GM19193 (cell line): ENCODE measurements around the gene KCNJ4.

ENCODE experiments used
- POLR2A ChIP-seq: IDR thresholded peaks from 4 replicates; pipeline ENCODE4 v1.6.1; 2011; ENCODE audit not compliant: insufficient read depth, insufficient read length; ENCODE audit errors: extremely low read depth

Gene KCNJ4

DNA sequence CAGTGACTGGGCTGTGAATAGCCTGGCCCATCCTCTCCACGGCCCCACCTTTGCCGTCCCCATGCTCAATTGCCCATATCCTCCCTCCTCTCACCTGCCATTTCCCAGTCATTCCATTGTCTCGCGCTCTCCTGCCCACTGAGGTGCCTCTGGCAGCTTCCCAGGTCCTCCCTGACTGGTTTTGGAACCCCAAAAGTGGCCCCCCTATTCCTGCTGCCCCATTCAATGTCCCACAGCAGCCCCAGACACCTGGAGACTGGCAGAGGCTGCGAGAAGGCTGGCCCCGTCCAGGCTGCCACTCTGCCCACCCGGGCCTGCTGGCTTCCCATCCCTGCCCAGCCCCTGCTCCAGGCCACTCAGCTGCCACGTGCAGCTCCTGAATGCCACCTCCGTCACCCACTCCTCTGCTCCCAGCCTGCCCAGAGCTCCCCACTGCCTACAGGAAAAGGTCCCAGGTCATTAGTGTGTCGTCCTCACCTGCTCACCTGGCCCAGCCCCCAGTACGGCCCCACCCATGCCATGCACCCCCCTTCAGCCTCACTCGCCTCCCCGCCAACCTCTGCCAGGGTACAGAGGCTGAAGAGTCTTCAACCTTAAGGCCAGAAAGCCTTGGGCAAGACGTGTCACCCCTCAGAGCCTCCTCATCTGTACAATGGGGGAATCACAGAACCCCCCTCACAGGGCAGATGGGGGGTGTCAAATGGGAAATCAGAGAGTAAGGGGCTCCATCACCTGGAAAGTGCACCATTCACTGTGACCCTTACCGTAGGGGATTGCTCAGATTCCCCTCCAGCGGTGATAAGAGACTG lies 37.5 kb downstream of the KCNJ4 start:
- TF ChIP-seq POLR2A = no peak

DNA sequence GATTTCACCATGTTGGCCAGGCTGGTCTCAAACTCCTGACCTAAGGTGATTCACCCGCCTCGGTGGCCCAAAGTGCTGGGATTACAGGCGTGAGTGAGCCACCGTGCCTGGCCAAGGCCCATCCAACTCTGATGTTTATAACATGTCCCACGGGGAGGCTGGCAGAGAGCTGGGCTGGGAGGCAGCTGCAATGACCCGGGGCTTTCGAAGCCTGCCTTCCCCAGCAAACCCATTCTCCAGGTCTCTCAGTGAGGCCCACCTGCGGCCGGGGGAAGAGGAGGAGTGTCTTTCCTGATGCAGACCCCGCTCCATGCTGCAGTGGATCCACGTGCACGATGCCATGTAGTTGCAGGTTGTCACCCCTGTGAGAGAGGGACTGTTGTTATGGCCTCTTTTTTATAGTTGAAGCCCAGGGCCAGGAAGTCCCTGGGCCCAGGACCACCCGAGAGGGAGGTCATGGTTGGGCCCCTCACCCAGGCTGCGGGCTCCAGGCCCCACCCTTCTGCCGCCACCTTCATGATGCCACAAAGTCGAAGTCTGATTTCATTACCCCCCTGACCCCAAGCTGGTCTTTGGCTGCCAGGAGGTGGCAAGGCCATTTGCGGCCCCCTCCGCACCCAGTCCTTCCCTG lies 38.3 kb downstream of the KCNJ4 start:
- no peak for TF ChIP-seq POLR2A

DNA sequence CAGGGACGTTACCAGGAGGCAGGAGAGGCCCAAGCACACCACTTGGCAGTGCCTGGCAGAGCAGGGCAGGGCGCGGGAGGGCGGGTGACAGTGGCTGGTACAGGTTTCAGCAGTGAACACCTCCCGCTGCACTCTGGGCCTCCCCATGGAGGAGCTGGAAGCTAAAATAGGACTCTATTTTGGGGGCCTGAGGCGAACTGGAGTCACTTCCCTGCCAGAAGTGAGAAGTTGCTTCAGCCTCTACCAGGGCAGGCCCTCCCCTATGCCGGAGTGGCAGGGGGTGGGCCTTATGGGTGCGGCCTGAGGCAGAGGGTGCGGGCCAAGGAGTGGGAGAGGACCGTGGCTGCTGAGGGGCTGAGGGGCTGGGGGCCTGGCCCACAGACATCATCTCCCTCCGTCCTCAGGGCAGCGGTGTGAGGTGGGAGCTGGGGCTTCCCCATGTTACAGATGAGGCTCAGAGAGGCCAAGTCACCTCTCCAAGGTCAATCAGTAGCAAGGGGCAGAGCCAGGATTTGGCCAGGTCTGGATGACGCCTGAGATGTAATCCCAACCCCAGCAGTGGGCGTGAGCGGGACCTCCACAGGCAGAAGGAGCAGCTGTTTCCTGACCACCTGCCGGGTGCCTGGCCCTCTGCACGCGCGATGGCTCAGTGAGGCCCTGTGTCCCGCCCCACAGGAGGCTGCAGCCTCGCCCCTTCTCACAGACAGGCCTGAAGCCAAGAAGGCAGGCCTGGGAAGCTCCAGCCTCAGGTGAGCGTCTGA lies 39.3 kb downstream of the KCNJ4 start:
- no peak for TF ChIP-seq POLR2A

DNA sequence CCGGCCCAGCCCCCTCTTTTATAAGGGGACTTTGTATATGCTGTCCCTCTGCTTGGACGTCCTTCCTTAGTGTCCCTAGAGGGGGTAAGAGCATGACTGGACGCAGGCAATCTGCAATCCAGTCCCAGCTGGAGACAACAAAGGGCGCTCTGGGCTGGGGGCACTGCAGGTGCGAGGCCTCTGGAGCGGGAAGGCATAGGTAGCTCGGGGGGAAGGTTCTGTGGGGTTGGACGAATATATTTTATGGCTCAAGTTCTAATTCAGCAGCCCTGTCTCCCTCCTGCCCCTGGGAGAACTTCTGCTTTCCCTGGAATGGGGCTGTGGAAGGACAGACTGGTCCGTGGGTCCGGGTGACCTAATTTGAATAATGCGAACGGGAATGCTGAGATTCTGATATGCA lies 40.0 kb downstream of the KCNJ4 start:
- TF ChIP-seq POLR2A = no peak

DNA sequence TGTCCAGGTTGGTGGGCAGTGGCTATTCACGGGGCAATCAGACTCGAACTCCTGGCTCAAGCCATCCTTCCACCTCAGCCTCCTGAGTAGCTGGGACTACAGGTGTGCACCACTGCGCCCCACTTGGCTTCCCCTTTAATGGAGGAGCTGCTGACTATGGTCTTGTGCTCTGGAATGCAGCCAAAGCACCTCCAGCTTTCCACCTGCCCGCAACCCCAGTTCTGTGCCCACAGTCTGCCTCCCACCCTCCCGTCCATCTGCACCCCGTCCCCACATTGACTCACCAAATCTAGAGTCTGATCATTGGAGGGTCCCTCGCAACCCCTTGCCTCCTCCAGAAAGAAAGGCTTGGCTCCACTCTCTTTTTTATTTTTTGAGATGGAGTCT lies 41.0 kb downstream of the KCNJ4 start:
- no peak for TF ChIP-seq POLR2A

DNA sequence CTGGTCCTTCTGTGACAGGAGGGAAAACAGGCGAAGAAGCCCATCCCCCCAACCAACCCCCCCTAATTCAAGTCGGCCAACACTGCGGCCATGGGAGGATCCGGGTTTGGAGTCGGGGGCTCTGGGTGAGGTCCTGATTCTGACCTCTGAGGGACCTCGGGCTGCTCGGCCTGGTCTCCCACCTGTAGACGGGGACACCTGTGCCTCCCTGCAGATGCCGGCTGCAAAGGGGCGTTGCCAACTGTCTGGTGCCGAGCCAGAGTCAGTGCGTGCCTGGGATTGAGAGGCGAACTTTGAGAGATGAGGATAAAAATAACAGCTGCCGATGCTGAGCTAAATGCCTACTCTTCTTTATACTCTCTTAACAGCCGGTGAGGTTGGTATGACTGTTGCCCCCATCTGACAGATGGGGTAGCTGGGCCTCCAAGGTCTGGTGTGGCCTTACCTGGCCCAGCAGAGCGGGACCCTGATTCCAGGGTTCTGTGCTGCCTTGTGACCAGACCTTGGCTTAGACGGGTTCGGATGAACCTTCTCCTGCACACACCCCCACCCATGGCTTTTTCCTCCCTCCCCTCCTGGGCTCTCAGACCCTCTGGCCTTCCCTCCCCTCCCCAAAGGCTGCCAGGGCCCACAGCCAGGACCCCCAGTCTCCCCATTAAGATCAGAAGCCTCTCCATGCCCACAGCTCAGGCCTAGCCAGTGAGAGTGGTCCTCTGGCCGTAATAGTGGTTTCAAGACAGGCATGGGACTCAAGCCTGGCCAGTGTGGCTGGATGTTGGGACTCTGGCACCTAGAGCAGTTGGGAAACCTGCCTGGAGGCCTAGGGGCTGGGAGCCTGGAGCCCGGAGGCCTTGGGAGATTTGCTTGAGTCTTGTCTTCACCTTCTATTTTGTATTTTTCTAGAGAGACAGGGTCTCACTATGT lies 41.7 kb downstream of the KCNJ4 start:
- TF ChIP-seq POLR2A = no peak

DNA sequence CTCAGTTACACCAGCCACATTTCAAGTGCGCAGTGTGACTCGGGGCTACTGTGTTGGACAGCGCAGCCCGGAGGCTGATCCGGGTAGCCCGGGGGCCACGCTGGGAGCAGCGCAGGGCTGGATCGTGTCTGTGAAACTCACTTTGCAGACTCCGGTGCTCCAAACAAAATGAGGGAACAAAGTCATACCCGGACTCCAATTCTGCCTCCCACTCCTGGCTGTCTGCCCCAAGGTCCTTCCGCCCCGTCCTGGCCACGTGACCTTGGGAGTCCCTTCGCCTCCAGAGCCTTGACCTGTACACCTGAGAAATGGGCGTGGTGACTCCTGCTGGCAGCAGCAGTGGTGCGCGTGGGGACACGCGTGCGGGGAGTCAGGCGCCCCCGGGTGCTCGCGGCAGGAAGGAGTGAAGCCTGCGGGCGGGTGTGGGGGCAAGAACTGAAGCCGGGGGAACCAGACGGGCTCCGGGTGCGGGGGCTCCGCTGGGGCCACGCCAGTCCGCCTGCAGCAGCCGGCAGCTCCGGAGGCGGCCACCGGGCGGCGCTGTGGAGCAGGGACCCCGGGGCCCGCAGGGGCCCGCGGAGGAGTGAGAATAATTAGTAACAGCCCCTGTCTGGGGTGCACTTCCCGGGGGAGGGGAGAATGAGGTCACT lies 42.4 kb downstream of the KCNJ4 start:
- TF ChIP-seq POLR2A = no peak

DNA sequence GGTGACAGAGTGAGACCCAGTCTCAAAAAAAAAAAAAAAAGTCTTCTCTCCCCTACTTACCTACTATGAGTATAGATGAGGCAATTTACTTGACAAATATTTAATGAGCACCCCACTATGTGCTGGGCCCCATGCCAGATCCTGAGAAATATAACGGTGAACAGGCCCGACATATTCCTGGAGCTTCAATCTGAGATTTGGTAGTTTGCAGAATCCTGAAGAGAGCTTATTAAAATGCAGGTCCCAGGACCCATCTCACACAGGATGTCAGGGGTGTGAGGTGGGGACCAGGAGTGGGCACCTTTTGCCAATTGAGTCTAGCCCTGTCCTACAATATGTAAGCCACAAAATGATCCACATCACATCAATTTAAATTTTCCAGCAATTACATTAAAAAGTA lies 44.0 kb downstream of the KCNJ4 start:
- no peak for TF ChIP-seq POLR2A

DNA sequence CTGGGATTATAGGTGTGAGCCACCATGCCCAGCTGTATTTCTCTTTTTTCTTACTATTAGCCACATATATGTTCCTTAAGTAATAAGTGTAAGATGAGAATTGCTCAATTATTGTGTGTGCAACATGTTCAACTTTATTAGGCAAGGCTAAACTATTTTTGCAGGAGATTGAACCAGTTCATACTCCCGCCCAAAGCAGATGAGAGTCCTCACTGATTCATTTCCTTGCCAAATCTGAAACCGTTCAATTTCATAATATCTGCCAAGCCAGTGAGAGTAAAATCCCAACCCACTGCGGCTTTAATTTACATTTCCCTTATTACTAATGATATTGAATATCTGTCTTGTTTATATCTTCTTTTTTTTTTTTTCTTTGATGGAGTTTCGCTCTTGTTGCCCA lies 48.4 kb downstream of the KCNJ4 start:
- TF ChIP-seq POLR2A = no peak

DNA sequence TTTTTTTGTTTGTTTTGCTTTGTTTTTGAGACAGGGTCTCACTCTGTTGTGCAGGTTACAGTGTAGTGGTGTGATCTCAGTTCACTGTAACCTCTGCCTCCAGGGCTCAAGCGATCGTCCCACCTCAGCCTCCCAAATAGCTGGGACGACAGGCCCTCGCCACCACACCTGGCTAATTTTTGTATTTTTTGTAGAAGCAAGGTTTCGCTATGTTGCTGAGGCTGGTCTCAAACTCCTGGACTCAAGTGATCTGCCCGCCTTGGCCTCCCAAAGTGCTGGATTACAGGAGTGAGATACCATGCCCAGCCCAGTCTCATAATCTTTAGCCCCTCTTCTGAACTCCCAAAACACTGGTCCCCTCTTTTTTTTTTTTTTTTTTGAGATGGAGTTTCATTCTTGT lies 50.6 kb downstream of the KCNJ4 start:
- no peak for TF ChIP-seq POLR2A

DNA sequence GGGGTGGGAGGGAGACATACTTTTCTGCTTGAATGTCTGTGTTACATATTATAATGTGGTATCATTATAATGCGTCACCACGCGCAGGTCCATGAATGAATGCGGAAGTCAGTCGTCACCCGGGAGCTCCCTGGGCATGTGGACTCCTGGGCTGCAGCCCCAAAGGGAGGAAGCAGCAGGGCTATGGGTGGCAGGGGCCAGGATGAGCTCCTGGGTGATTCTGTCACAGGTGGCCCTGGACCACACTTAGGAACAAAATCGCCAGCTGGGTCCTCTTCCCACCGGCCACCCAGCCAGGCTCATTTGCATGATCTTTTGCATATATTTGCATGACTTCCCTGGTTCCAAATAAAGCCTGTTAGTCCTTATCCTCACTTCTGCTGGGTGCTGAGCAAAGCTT lies 51.2 kb downstream of the KCNJ4 start:
- no peak for TF ChIP-seq POLR2A

DNA sequence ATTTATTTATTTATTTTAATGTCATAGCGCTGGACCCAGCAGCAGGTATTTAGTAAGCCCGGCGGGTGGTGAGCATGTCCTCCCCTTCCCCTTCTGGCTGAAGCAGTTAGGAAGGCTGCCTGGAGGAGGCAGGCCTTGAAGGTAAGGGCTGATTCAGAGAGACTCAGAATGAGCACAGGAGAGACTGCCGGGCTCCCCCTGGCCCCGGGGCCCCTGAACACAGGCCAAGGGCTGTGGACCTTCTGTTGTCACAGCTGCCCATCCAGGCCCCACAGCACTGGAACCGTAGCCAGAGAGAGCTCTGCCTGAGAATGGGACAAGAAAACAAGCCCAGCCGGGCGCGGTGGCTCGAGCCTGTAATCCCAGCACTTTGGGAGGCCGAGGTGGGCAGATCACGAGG lies 52.8 kb downstream of the KCNJ4 start:
- TF ChIP-seq POLR2A = no peak

DNA sequence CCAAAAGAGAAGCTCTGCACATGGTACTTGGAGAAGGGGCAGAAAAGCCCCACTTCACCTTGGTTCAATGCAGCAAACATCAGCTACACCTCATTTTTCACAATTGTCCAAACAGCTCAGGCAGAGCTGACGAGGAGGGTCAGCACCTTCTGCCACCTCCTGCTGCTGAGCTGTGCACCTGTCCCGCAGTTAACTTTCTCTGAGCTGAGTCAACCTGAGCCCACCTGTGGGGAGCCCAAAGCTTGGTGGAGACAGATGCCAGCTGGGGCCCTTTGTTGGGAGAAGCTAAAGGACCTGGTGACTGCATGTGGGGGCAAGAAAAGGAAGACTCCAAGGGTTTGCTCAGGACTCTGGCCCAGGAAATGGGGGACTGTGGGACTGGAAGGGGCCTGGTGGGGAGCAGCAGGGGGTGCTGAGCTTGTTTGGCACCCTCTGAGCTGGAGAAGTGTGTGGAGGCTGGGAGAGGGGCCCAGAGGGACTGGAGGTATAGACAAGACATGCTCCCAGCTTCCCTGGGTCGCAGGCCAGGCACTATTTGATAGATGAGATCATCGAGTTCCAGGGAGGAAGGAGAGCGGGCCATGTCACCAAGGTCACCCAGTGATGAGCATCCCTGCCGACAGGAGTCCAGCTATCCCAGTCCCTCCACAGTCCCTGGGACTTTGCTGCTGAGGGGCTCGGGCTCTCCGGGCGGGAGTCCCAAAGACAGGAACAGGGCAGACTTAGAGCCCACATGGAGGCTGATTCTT lies 53.5 kb downstream of the KCNJ4 start:
- TF ChIP-seq POLR2A = no peak
